GM12864 (cell line): ENCODE data around the gene RNF11.
A peak's percentile ranks its signal among the peaks of the same experiment; 100 is the strongest.

Experiments used
- DNase-seq: peaks from one replicate; pipeline ENCODE4 v3.0.0-alpha.2; 2011; ENCODE audit warnings: low read depth
- H3K4me3 ChIP-seq: 2 replicates; pipeline ENCODE4 v1.5.1; 2011; ENCODE audit warnings: mild to moderate bottlenecking, low read depth, low read length, control low read depth
- TF ChIP-seq, protein P1 (sequence below): IDR thresholded peaks from 2 replicates; pipeline ENCODE4 v1.5.1; 2011; ENCODE audit warnings: low read depth, mild to moderate bottlenecking, moderate library complexity, low read length, control low read depth, inconsistent platforms; ENCODE audit errors: missing control alignments

The RNF11 gene, protein sequence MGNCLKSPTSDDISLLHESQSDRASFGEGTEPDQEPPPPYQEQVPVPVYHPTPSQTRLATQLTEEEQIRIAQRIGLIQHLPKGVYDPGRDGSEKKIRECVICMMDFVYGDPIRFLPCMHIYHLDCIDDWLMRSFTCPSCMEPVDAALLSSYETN

GRCh38 chr1:51235673-51236530 is at the start of gene RNF11:
Gene RNF11, plus strand, starts transcription at chr1:51236273. Its CDS starts 484 bp downstream, at chr1:51236757.
- DNase-seq = peak; percentile 54
- peak within 1 kb of the TSS; percentile 64 for H3K4me3 ChIP-seq
- TF ChIP-seq, protein P1, sequence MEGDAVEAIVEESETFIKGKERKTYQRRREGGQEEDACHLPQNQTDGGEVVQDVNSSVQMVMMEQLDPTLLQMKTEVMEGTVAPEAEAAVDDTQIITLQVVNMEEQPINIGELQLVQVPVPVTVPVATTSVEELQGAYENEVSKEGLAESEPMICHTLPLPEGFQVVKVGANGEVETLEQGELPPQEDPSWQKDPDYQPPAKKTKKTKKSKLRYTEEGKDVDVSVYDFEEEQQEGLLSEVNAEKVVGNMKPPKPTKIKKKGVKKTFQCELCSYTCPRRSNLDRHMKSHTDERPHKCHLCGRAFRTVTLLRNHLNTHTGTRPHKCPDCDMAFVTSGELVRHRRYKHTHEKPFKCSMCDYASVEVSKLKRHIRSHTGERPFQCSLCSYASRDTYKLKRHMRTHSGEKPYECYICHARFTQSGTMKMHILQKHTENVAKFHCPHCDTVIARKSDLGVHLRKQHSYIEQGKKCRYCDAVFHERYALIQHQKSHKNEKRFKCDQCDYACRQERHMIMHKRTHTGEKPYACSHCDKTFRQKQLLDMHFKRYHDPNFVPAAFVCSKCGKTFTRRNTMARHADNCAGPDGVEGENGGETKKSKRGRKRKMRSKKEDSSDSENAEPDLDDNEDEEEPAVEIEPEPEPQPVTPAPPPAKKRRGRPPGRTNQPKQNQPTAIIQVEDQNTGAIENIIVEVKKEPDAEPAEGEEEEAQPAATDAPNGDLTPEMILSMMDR = no peak

DNA sequence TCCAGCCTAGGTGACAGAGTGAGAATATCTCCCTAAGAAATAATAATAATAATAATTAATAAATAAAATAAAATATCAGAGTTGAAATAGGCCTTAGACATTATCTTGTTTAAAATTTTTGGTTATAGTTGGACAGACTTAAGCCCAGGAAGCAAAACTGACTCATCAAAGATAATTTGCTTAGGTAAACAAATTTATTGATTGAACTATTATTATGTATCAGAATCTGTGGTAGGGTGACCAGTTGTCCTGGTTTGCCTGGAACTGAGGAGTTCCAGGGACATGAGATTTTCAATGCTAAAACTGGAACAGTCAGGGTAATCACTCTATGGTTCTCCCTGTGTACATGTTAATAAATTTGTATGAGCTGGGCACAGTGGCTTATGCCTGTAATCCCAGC is 47.8 kb upstream of the RNF11 start:
- DNase-seq = no peak
- H3K4me3 ChIP-seq = no peak overlapping the region
- TF ChIP-seq, protein P1 = no peak

DNA sequence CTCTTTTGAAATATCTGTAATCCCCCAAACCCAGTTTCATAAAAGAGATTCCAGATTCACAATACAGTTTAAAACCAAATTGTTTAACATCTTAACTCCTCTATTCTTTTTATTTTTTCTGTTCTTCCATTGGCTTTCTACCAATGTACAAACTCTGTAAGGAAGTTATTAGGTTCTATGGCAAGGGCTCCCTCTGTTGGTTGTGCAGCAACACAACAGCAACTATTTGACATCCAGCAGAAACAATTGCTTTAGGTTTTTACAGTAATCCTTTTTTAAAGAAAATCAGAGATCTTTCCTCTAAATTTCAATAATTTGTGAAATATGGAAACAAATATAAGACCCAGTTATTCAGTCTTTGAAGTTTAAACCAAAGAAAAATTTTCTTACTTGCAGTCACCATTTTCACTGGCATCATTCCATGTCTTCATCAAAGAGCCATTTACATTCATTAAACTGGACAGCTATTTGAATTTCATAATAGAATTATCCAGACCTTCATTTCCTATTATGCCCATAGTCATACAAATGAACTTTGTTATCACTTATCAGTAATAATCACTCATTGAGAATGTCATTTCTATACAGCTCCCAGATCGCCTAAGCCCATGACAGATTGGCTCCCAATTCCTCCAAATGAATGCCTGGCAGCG is 46.5 kb upstream of the RNF11 start:
- DNase-seq = peak; percentile 42
- no peak overlapping the region for H3K4me3 ChIP-seq
- TF ChIP-seq, protein P1 = peak; percentile 81

DNA sequence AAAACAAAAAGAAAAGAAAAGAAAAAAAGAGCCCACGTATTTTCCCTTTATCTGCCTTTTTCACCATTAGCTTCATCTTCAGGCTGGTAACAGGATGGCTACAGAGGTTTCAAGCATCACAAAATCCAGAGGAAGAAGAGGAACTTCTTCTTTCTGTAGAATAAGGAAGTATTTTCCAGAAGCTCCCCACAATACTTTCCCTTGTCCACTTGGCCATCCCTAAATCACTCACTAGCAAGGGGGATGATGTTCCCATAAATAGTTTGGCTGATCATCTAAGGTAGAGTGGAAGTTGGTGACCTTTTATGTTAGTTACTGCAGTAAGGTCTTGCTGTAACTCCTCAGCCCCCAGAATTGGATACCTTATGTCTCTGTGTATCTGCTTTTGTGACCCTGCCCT is 45.1 kb upstream of the RNF11 start:
- DNase-seq = no peak
- TF ChIP-seq, protein P1 = no peak
- H3K4me3 ChIP-seq = no peak overlapping the region

GRCh38 chr1:51192213-51192843 is 43.7 kb upstream of the RNF11 start:
- peak; percentile 49 for DNase-seq

DNA sequence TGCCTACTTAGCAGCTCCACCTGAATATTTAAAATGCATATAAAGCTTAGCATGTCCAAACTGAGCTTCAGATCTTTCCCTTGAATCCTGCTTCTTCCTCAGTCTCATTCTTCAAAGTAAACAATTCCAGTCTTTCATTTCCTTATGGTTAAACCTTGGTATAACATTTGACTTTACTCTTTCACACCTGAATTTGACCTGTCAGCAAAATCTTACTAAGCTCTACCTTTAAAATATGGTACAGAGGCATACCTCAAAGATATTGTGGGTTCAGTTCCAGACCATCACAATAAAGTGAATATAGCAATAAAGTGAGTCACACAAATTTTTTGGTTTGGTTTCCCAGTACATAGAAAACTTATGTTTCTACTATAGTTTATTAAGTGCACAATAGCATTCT is 42.5 kb upstream of the RNF11 start:
- no peak for DNase-seq
- TF ChIP-seq, protein P1 = no peak
- no peak overlapping the region for H3K4me3 ChIP-seq

More at GRCh38 chr1:51192213-51192843, 43.7 kb upstream of the RNF11 start:
- TF ChIP-seq, protein P1 = peak; percentile 88
- no peak overlapping the region for H3K4me3 ChIP-seq
